Esophagus (tissue), 2 donors: ENCODE results near the gene TENM4. TPM values are rescaled to one million over a fixed set of nuclear protein-coding genes. Genes with fewer than 3 reads are reported as not detected.

ENCODE experiments used
- H3K27ac ChIP-seq, 2 donors: one replicate each; pipeline ENCODE4 v1.5.1; 2013; ENCODE audit warnings: low read depth in 2 of 2, mild to moderate bottlenecking in 2 of 2, inconsistent platforms in 1 of 2, low read length in 1 of 2, moderate library complexity in 1 of 2
- H3K27me3 ChIP-seq, 2 donors: one replicate each; pipeline ENCODE4 v1.6.1; 2013; ENCODE audit warnings: low read length in 2 of 2, control low read depth in 1 of 2, mild to moderate bottlenecking in 1 of 2; ENCODE audit not compliant: insufficient read depth in 2 of 2, control insufficient read depth in 1 of 2
- H3K36me3 ChIP-seq, 2 donors: one replicate each; pipeline ENCODE4 v1.6.1; 2013; ENCODE audit warnings: low read length in 1 of 2; ENCODE audit not compliant: control insufficient read depth in 2 of 2, insufficient read depth in 2 of 2
- H3K4me1 ChIP-seq, 2 donors: one replicate each; pipeline ENCODE4 v1.6.1; 2013; ENCODE audit warnings: low read length in 1 of 2; ENCODE audit not compliant: control insufficient read depth in 2 of 2, insufficient read depth in 2 of 2
- H3K4me3 ChIP-seq, 2 donors: one replicate each; pipeline ENCODE4 v1.5.1; 2013; ENCODE audit warnings: low read length in 2 of 2, mild to moderate bottlenecking in 2 of 2, low read depth in 1 of 2, moderate library complexity in 1 of 2
- H3K9me3 ChIP-seq, 2 donors: one replicate each; pipeline ENCODE4 v1.6.1; 2013; ENCODE audit warnings: mild to moderate bottlenecking in 2 of 2, low read depth in 1 of 2, low read length in 1 of 2, moderate library complexity in 1 of 2; ENCODE audit not compliant: control insufficient read depth in 2 of 2, insufficient read depth in 1 of 2
- WGBS, 2 donors: extraction: QIAGEN DNeasy Blood & Tissue Kit; methylation state at CpG; one replicate each; pipeline ENCODE4 v1.1.7; 2013; 5-methylcytosine and 5-hydroxymethylcytosine counted together
- polyA plus RNA-seq, 2 donors: library from polyadenylated mRNA; stranded (reverse); fragments of 200-250 nt; gene quantifications; one replicate each; pipeline ENCODE4 v1.2.3, GENCODE V29; 2013
- donor health status: healthy with polysubstance abuse.
- donor health status: Bipolar disorder and iron deficiency.

Gene TENM4
- polyA plus RNA-seq, 2 donors = 1.3 to 4.1 TPM

DNA sequence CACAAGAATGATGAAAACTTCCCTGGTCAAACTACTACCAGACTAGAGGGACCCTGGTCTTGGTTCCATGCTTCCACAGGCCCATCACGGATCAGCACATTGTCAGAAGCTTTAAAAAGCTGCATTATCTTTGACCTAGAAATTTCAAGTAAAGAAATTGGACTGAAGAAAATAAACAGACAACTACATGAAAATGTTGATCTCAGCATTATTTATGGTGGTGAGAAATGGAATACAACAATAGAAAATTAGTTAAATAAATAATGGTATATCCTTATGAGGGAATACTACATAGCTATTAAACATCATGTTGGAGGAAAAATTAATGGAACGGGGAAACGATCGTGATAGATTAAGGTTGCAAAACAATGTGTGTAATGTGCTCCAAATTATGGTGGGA lies 13.7 kb downstream of the TENM4 start:
- H3K27me3 ChIP-seq = no peaks in the 10 kb centered on the region
- WGBS, 2 donors = 96% methylated on average over 4 of the region's 4 CpGs
- no peaks in the 10 kb centered on the region for H3K4me1 ChIP-seq
- H3K4me3 ChIP-seq = no peak overlapping the region
- H3K36me3 ChIP-seq = no peaks in the 10 kb centered on the region
- no peak overlapping the region for H3K27ac ChIP-seq
- no peaks in the 10 kb centered on the region for H3K9me3 ChIP-seq

DNA sequence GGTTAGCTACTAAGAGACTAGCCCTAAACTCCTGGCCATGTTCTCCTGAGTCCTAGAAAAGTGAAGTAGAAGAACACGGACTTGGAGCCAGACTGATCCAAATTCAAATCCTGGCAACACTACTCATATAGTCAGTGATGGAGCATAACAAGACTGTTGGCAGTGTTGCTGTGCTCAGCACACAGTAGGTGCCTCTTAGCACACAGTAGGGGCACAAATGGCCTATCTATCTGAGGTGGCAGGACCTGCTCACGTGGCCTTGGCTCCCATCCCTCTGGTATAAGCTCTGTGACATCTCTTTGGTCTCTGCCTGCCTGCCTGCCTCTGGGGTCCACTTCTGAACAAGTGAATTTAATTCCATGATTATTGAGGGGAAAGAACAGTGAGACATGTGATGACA lies 15.4 kb downstream of the TENM4 start:
- 82 to 84% methylated on average over 2 of the region's 2 CpGs for WGBS, 2 donors
- H3K27me3 ChIP-seq = no peaks in the 10 kb centered on the region
- H3K9me3 ChIP-seq = no peaks in the 10 kb centered on the region
- H3K36me3 ChIP-seq = no peaks in the 10 kb centered on the region
- no peak overlapping the region for H3K4me3 ChIP-seq
- H3K27ac ChIP-seq = no peak overlapping the region
- no peaks in the 10 kb centered on the region for H3K4me1 ChIP-seq

DNA sequence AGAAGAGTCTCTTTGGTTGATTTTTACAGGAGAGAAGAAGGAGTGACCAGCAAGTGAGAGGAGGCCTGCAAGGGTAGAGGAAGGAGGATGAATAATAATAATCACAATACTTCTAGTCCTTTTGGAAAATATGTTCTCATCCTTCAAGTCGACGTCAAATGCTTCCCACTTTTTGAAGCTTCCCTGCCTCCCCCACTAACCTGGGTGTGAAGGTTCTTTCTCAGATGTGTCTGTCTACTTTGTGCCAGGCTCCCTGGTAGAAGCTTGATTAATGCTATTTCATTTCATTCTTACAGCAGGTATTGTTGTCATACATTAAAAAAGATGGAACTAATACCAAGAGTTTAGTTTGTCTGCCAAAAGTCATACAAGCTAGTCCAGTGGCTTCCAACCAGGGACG lies 17.1 kb downstream of the TENM4 start:
- Histone ChIP-seq H3K27me3 (no peaks in the 10 kb centered on the region), H3K36me3 (no peaks in the 10 kb centered on the region), H3K27ac (no peak overlapping the region), H3K4me3 (no peak overlapping the region), H3K9me3 (no peaks in the 10 kb centered on the region), H3K4me1 (peaks cover 0 to 3% of the 10 kb centered on the region in 2 donors)
- 57 to 71% methylated on average over 3 of the region's 3 CpGs for WGBS, 2 donors

DNA sequence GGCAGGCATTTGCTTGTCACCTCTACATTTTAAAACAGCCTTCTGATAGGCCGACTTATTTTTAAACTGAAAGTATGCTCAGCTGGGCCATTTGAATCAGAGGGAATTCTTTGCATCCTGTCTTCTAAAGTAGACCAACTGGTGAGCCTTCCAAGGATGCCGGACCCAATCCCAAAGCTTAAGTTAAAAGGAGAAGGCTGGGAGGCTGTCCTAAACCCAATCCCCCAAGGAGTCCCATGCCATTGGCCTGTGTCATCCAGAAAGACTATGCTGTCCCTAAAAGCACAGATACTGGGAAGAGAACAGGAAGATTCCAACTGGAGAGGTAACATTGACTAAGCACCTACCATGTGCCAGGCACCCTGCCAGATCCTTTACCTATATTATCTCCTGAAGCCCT lies 18.0 kb downstream of the TENM4 start:
- Histone ChIP-seq H3K9me3 (no peaks in the 10 kb centered on the region), H3K36me3 (no peaks in the 10 kb centered on the region), H3K4me3 (no peak overlapping the region), H3K27me3 (no peaks in the 10 kb centered on the region), H3K27ac (no peak overlapping the region), H3K4me1 (peaks cover 0 to 8% of the 10 kb centered on the region in 2 donors)
- WGBS, 2 donors = 68 to 77% methylated on average over 2 of the region's 2 CpGs

DNA sequence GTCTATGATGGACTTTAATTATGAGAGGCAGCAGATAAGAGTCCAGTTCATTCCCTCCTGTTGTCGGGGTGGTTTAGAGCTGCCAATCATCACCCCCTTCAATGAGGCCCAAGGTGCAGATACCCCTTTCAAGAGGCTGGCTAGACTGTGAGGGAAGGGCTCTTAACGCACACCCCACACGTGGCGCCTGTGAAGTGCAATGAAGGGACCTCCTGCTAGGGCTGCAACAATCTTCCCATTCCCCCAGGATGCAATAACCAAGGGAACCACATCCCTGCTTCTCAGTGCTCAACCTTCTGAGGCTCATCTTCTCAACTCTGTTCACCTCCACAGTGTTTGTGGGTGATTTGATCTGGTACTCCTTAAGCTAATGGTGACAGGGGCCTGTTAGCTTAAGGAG lies 19.0 kb downstream of the TENM4 start:
- H3K27ac ChIP-seq = no peak overlapping the region
- no peaks in the 10 kb centered on the region for H3K27me3 ChIP-seq
- no peak overlapping the region for H3K4me3 ChIP-seq
- peaks cover 0 to 8% of the 10 kb centered on the region in 2 donors for H3K4me1 ChIP-seq
- no peaks in the 10 kb centered on the region for H3K9me3 ChIP-seq
- WGBS, 2 donors = 80 to 86% methylated on average over 4 of the region's 4 CpGs
- H3K36me3 ChIP-seq = no peaks in the 10 kb centered on the region

DNA sequence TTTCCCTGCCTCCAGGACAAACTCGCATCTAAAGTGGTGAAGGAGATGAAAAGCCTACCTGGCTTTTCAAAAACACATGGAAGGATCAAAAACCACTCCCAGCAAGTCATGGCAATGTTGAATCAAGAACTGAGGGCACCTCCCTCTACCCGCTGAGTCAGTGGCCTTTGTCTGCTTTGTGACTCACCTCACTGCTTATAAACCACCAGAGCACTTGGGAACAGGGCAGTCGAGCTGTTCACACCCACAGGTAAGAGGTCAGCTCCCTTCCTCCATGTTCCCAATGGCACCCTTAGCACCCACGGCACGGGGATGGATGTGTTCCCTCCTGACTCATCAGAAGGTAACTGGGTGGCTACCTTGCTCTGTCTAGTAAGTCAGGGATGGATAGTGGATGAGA lies 21.7 kb downstream of the TENM4 start:
- H3K27me3 ChIP-seq = no peaks in the 10 kb centered on the region
- H3K9me3 ChIP-seq = no peaks in the 10 kb centered on the region
- H3K4me1 ChIP-seq = peaks cover 0 to 10% of the 10 kb centered on the region in 2 donors
- H3K36me3 ChIP-seq = no peaks in the 10 kb centered on the region
- no peak overlapping the region for H3K4me3 ChIP-seq
- WGBS, 2 donors = 51 to 58% methylated on average over 5 of the region's 5 CpGs
- H3K27ac ChIP-seq = peak overlapping the region; percentile 2 to 64

DNA sequence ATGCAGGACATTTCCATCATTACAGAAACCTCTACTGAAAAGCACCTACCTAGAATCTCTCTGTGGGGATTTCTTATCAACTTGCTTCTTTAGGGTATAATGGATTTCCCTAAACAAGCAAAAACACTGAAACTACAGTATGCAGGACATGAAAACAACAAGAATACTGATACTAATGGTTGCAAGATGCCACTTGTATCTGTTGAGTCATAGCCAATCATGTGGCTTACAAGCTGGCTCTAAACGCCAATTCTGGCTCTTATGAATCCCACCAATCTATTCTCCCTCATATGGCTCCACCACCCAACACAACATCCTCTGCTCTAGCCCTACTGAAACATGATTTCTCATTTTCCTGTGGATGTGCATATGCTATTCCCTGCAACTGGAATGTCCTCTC lies 22.6 kb downstream of the TENM4 start:
- 57% methylated on average over 1 of the region's 1 CpG for WGBS, 2 donors
- Histone ChIP-seq H3K4me1 (peaks cover 0 to 10% of the 10 kb centered on the region in 2 donors), H3K27ac (no peak overlapping the region)

DNA sequence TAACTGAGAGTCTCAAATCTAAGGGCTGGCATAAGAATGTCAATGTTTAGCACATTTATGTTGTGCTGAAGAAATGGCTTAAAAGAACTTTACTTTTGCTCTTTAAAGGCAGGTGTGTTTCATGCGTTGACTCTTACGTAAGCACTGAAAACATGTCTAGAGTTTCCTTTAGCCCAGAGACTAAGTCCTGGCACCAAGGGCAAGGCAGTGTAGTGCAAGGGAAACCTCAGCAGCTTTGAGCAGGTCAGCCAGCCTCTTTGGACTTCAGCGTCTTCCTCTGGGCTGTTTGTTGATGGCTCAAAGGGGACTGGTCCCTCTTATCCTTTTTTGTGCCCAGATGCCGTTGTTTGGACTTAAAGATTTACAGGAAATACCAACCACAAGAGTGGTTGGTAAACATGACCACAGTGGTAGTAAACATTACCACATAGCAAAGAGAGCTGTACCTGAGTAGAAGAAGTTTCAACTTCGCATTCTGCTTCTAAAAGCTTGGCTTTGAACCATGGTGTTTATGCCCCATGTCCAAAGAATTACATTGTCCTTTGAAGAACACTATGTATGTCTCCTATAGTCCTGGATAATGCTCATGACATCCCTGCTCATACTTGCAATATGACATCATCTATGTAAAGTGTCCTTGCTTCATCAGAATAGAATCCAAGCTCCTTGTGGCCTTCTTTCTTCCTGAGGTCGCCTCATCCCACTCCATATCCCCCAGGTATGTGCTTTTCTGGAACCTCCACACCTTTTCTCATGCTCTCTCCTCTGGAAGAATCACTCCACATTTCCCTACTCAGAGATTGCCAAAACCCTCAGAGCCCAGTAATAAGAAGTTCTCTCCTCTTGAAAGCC lies 23.5 kb downstream of the TENM4 start:
- H3K4me3 ChIP-seq = no peak overlapping the region
- H3K9me3 ChIP-seq = no peaks in the 10 kb centered on the region
- peaks cover 0 to 10% of the 10 kb centered on the region in 2 donors for H3K4me1 ChIP-seq
- WGBS, 2 donors = 81 to 87% methylated on average over 6 of the region's 6 CpGs
- H3K27me3 ChIP-seq = no peaks in the 10 kb centered on the region
- no peaks in the 10 kb centered on the region for H3K36me3 ChIP-seq
- H3K27ac ChIP-seq = no peak overlapping the region

More for the DNA sequence above, 22.6 kb downstream of the TENM4 start:
- no peaks in the 10 kb centered on the region for H3K36me3 ChIP-seq
- no peaks in the 10 kb centered on the region for H3K9me3 ChIP-seq
- no peaks in the 10 kb centered on the region for H3K27me3 ChIP-seq
- H3K4me3 ChIP-seq = no peak overlapping the region

DNA sequence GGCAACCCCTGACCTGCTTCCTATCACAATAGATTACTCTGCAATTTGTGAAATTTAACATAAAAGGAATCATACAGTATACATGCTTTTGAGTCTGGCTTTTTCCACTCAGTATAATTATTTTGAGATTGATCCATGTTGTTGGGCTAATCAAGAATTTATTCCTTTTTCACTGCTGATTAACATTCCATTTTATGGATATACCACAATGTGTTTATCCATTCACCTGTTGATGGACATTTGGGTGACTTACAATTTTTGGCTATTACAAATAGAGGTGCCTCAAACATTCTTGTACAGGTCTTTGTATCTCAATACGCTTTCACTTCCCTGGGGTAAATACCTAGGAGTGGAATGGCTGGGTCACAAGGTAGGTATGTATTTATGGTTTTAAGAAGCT lies 24.9 kb downstream of the TENM4 start:
- no peaks in the 10 kb centered on the region for H3K9me3 ChIP-seq
- no peaks in the 10 kb centered on the region for H3K36me3 ChIP-seq
- H3K4me3 ChIP-seq = no peak overlapping the region
- H3K27me3 ChIP-seq = no peaks in the 10 kb centered on the region
- H3K4me1 ChIP-seq = peaks cover 0 to 10% of the 10 kb centered on the region in 2 donors
- H3K27ac ChIP-seq = no peak overlapping the region
- 96 to 98% methylated on average over 1 of the region's 1 CpG for WGBS, 2 donors

DNA sequence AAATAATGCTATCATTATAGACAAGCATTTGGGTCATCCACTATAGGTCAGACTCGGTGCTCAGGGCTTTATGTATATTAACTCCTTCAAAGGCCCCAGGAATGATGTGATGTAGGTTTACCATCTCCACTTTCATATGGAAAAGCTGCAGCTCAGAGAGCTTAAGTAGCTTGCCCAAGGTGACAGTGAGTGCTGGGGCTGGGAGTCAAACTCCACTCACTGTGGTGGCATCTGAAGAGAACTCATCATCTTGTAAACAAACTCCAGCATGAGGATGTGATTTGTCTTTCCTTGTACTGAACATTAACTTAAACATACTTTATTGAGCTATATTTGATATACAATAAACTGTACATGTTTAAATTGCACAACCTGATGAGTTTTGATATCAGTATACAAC lies 25.4 kb downstream of the TENM4 start:
- Histone ChIP-seq H3K27ac (no peak overlapping the region), H3K36me3 (no peaks in the 10 kb centered on the region), H3K27me3 (no peaks in the 10 kb centered on the region), H3K4me3 (no peak overlapping the region), H3K4me1 (peaks cover 0 to 10% of the 10 kb centered on the region in 2 donors), H3K9me3 (no peaks in the 10 kb centered on the region)
- 49 to 50% methylated on average over 1 of the region's 1 CpG for WGBS, 2 donors
